ENCODE data around the gene PTPRS.

DNA sequence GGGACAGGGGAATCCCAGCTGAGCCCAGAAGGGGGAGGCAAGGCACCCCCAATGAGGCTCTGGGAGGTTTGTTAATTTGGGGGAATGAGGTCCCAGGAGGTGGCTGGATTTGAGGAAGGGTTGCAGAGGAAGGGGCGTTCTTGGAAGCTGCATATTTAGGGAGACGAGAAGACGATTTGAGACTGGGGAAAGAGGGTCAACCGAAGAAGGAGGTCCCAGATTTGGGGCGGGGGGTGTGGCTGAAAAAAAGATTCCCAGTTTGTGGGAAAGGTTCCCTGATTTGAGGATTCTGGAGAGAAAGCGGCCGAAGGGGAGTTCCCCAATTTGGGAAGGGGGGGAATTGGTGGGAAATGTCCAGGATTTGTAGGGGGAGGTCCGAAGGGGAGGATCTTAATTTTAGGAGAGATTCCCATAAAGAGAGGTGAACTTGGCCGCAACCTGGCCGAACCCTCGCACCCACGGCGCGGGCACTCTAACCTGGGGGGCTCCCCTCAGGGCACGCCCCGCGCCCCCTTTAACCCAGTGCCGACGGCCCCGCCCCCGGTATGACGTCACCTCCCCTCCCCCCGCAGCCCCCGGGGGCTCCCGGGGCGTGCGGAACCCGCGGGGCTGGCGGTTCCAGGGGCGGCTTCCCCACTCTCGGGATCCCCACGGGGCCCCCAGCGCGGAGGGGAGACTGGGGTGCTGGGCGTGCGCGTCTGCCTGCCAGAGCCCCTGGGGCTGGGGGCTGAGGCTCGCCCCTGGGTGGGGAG lies 1.2 kb downstream of the PTPRS start:
- TF ChIP-seq, protein P1, sequence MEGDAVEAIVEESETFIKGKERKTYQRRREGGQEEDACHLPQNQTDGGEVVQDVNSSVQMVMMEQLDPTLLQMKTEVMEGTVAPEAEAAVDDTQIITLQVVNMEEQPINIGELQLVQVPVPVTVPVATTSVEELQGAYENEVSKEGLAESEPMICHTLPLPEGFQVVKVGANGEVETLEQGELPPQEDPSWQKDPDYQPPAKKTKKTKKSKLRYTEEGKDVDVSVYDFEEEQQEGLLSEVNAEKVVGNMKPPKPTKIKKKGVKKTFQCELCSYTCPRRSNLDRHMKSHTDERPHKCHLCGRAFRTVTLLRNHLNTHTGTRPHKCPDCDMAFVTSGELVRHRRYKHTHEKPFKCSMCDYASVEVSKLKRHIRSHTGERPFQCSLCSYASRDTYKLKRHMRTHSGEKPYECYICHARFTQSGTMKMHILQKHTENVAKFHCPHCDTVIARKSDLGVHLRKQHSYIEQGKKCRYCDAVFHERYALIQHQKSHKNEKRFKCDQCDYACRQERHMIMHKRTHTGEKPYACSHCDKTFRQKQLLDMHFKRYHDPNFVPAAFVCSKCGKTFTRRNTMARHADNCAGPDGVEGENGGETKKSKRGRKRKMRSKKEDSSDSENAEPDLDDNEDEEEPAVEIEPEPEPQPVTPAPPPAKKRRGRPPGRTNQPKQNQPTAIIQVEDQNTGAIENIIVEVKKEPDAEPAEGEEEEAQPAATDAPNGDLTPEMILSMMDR (IDR thresholded peaks at IDR 0.05; ENCODE audit: low read length), result no peak
- TF ChIP-seq EZH2 (optimal IDR thresholded peaks at IDR 0.05; ENCODE audit: low read depth, low read length) (no peak), EZH2phosphoT487 (IDR thresholded peaks at IDR 0.05; ENCODE audit: low read length) (0 out of 2 replicates have a peak, but pooled peaks have one; percentile 31)

All from MM.1S (cell line).